ENCODE measurements around the gene PTPRM.
A peak's percentile ranks its signal among the peaks of the same experiment; 100 is the strongest.

The PTPRM gene

GRCh38 chr18:7945882-7946281 is 378.8 kb downstream of the PTPRM start:
- POLR2A ChIA-PET, result no interaction called here
- H3K27ac ChIP-seq (ENCODE audit: extremely low read depth, low read depth, low read length), result no peak overlapping the region
- CTCF ChIA-PET, result interaction anchor here (0.7 kb wide), 1 partner anchor 96 kb away, joined by 3 read pairs; no protein-coding TSS in a partner anchor
- no peak overlapping the region for H3K4me3 ChIP-seq (ENCODE audit: low read depth, low read length)
- H3K9me3 ChIP-seq (ENCODE audit: control insufficient read depth, insufficient read depth, low read depth, low read length), result no peaks in the 10 kb centered on the region
- peaks cover 21% of the 10 kb centered on the region for H3K4me1 ChIP-seq (ENCODE audit: control insufficient read depth, insufficient read depth, low read length)
- H3K36me3 ChIP-seq (ENCODE audit: control insufficient read depth in 2 of 2, insufficient read depth in 1 of 2, low read length in 2 of 2), result no peaks in the 10 kb centered on the region; a peak in 1 of 3 replicates
- TF ChIP-seq ZBTB1 (tag by site-specific recombination; IDR thresholded peaks at IDR 0.05) (no peak), ZNF211 (tag by site-specific recombination; IDR thresholded peaks at IDR 0.05; ENCODE audit: low read depth) (no peak), ZNF670 (tag by site-specific recombination; IDR thresholded peaks at IDR 0.05; ENCODE audit: low read depth) (no peak), KLF7 (tag by site-specific recombination; IDR thresholded peaks at IDR 0.05; ENCODE audit: borderline replicate concordance) (no peak), ZNF266 (tag by site-specific recombination; IDR thresholded peaks at IDR 0.05; ENCODE audit: low read depth) (no peak), ZNF785 (tag by site-specific recombination; IDR thresholded peaks at IDR 0.05) (no peak), ZNF174 (tag by site-specific recombination; IDR thresholded peaks at IDR 0.05) (no peak), ZNF777 (tag by site-specific recombination; IDR thresholded peaks at IDR 0.05; ENCODE audit: borderline replicate concordance) (no peak), ZNF658 (tag by site-specific recombination; IDR thresholded peaks at IDR 0.05) (no peak), ZNF335 (tag by site-specific recombination; conservative IDR thresholded peaks at IDR 0.05) (peak; percentile 39), ZEB2 (tag by site-specific recombination; IDR thresholded peaks at IDR 0.05) (0 out of 2 replicates have a peak, but pooled peaks have one; percentile 42), ZNF660 (tag by site-specific recombination; IDR thresholded peaks at IDR 0.05) (0 out of 2 replicates have a peak, but pooled peaks have one; percentile 43), ZNF366 (tag by site-specific recombination; conservative IDR thresholded peaks at IDR 0.05) (peak; percentile 61), ZNF530 (tag by site-specific recombination; IDR thresholded peaks at IDR 0.05; ENCODE audit: low read depth) (no peak), ZSCAN30 (tag by site-specific recombination; IDR thresholded peaks at IDR 0.05) (no peak), MZF1 (tag by site-specific recombination; IDR thresholded peaks at IDR 0.05; ENCODE audit: borderline replicate concordance) (no peak), ZNF76 (tag by site-specific recombination; IDR thresholded peaks at IDR 0.05; ENCODE audit: borderline replicate concordance, low read depth) (no peak), ZNF24 (tag by site-specific recombination; IDR thresholded peaks at IDR 0.05) (no peak), ZNF311 (tag by site-specific recombination; IDR thresholded peaks at IDR 0.05; ENCODE audit: borderline replicate concordance) (no peak), ZNF629 (tag by site-specific recombination; IDR thresholded peaks at IDR 0.05) (peak; percentile 32; the same call in 1 of the 2 replicates), SCRT2 (tag by site-specific recombination; IDR thresholded peaks at IDR 0.05) (0 out of 2 replicates have a peak, but pooled peaks have one; percentile 22), SP7 (tag by site-specific recombination; IDR thresholded peaks at IDR 0.05) (peak; percentile 26; the same call in 1 of the 2 replicates), PRDM1 (tag by site-specific recombination; IDR thresholded peaks at IDR 0.05) (no peak), ZNF555 (tag by site-specific recombination; conservative IDR thresholded peaks at IDR 0.05) (no peak), ZNF426 (tag by site-specific recombination; IDR thresholded peaks at IDR 0.05) (no peak), ZNF558 (tag by site-specific recombination; IDR thresholded peaks at IDR 0.05) (no peak), ZNF544 (tag by site-specific recombination; IDR thresholded peaks at IDR 0.05) (no peak), ZNF19 (tag by site-specific recombination; IDR thresholded peaks at IDR 0.05; ENCODE audit: low read depth) (no peak), OSR2 (tag by site-specific recombination; IDR thresholded peaks at IDR 0.05) (peak; percentile 85), ZNF580 (tag by site-specific recombination; IDR thresholded peaks at IDR 0.05) (no peak), ZNF248 (tag by site-specific recombination; IDR thresholded peaks at IDR 0.05) (no peak)
- TF ChIP-seq, protein P1, sequence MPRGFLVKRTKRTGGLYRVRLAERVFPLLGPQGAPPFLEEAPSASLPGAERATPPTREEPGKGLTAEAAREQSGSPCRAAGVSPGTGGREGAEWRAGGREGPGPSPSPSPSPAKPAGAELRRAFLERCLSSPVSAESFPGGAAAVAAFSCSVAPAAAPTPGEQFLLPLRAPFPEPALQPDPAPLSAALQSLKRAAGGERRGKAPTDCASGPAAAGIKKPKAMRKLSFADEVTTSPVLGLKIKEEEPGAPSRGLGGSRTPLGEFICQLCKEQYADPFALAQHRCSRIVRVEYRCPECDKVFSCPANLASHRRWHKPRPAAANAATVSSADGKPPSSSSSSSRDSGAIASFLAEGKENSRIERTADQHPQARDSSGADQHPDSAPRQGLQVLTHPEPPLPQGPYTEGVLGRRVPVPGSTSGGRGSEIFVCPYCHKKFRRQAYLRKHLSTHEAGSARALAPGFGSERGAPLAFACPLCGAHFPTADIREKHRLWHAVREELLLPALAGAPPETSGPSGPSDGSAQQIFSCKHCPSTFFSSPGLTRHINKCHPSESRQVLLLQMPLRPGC (tag by site-specific recombination; IDR thresholded peaks at IDR 0.05), result peak; percentile 81
- TF ChIP-seq, protein P2, sequence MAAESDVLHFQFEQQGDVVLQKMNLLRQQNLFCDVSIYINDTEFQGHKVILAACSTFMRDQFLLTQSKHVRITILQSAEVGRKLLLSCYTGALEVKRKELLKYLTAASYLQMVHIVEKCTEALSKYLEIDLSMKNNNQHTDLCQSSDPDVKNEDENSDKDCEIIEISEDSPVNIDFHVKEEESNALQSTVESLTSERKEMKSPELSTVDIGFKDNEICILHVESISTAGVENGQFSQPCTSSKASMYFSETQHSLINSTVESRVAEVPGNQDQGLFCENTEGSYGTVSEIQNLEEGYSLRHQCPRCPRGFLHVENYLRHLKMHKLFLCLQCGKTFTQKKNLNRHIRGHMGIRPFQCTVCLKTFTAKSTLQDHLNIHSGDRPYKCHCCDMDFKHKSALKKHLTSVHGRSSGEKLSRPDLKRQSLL (tag by site-specific recombination; IDR thresholded peaks at IDR 0.05), result no peak
- TF ChIP-seq, protein P3, sequence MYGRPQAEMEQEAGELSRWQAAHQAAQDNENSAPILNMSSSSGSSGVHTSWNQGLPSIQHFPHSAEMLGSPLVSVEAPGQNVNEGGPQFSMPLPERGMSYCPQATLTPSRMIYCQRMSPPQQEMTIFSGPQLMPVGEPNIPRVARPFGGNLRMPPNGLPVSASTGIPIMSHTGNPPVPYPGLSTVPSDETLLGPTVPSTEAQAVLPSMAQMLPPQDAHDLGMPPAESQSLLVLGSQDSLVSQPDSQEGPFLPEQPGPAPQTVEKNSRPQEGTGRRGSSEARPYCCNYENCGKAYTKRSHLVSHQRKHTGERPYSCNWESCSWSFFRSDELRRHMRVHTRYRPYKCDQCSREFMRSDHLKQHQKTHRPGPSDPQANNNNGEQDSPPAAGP (tag by site-specific recombination; IDR thresholded peaks at IDR 0.05), result no peak
- TF ChIP-seq, protein P4, sequence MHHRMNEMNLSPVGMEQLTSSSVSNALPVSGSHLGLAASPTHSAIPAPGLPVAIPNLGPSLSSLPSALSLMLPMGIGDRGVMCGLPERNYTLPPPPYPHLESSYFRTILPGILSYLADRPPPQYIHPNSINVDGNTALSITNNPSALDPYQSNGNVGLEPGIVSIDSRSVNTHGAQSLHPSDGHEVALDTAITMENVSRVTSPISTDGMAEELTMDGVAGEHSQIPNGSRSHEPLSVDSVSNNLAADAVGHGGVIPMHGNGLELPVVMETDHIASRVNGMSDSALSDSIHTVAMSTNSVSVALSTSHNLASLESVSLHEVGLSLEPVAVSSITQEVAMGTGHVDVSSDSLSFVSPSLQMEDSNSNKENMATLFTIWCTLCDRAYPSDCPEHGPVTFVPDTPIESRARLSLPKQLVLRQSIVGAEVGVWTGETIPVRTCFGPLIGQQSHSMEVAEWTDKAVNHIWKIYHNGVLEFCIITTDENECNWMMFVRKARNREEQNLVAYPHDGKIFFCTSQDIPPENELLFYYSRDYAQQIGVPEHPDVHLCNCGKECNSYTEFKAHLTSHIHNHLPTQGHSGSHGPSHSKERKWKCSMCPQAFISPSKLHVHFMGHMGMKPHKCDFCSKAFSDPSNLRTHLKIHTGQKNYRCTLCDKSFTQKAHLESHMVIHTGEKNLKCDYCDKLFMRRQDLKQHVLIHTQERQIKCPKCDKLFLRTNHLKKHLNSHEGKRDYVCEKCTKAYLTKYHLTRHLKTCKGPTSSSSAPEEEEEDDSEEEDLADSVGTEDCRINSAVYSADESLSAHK (tag by site-specific recombination; IDR thresholded peaks at IDR 0.05), result peak; percentile 94

Measured in HEK293 (cell line).